HEK293T (cell line): ENCODE results near the gene LIMS4.
"Not testable (repeated sequence)": the region's sequence is repeated elsewhere in the genome, so short reads cannot be mapped to it uniquely, and the experiment has no call there.

ENCODE experiments used
- CTCF ChIA-PET: fragments of 350-600 bp; formaldehyde crosslinking; extraction: SDS; loops from one replicate; lab custom pipeline; 2021; ENCODE audit warnings: antibody characterized with exemption, inconsistent platforms; lab: Yijun Ruan, JAX
- POLR2A ChIA-PET: fragments of 350-600 bp; formaldehyde crosslinking; extraction: SDS; loops from one replicate; lab custom pipeline; 2020; ENCODE audit warnings: antibody characterized with exemption, inconsistent platforms; lab: Yijun Ruan, JAX
- DNase-seq: peaks from one replicate; pipeline ENCODE4 v3.0.0; 2012; ENCODE audit warnings: mixed read lengths; ENCODE audit errors: extremely low spot score

Gene LIMS4

GRCh38 chr2:110456291-110457213, 16.1 kb downstream of the LIMS4 start:
- CTCF ChIA-PET, DNase-seq, POLR2A ChIA-PET: not testable (repeated sequence)

- DNase-seq, CTCF ChIA-PET, POLR2A ChIA-PET: not testable (repeated sequence)
These were observed 17.4 kb downstream of the LIMS4 start for GRCh38 chr2:110455080-110455670.

DNA sequence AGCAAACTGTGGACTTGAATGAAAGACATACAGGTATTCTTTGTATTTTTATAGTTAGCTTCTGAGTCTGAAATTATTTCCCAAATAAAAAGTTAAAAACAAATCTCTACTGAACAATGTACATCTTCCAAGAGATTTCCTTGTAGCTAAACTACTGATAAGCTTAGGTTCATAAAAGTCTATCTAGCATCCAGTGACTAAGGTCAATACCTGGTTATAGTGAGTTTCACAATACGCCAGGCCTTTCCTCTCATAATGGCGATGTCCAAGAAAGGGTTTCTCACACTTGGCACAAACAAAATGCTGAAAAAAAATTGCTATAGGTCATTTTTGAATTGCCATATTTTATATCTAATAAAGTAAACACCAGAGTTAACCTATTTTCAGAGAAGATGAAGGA, 21.7 kb downstream of the LIMS4 start:
- POLR2A ChIA-PET, CTCF ChIA-PET, DNase-seq: not testable (repeated sequence)

DNA sequence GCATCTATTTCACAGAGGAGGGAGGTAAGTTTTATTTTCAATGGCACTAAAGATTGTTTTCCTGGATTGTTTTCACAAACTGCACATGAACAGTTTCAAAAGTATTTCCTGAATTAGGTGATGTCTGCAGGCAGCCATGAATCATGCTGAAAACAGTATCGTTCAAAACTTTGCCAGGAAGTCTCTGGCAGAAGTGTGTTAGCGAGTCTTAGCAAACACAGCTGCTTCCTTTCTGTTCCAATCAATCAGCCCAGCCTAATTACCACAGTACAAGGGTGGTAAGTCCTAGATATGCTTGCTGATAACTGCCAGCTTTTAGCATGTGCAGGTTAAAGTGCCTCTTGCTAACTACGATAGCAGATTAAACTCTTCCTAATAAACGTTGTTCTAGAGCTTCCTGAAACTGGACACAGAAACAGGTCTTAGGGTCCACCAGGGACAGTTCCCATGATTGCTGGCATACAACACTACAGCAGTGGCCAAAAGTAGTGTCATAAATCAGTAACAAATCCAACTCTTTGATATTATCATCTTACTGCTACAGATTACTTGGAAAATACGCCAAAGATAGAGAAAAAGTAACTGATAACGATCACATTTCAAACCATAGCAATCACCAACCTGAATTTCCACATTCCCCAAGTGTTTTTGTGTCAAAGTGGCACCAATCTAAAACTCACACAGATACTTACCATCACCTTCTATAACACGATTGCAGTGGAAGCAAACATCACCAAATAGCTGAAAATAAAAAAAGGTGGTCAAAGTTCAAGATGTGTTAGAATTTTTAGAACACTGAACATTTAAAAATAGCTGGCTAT, 23.3 kb downstream of the LIMS4 start:
- DNase-seq, POLR2A ChIA-PET, CTCF ChIA-PET: not testable (repeated sequence)

DNA sequence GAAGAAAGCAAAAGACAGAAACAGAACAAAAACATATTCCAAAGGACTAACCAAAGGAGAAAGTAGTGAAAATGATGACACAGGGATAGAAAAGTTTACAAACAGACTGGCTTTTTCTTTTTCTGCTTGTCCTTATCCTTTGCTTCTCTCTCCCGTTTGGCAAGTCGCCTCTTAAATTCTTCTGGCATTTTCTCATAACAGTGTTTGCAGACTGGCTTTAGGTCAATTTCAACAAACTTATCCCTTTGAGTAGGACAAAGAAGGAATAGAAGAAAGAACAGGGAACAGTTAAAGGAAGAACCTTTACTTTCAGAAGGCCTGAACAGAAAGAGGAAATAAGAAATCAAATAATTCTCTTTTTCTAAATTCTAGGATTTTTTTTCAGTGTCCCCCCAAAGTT, 26.0 kb downstream of the LIMS4 start:
- CTCF ChIA-PET, POLR2A ChIA-PET, DNase-seq: not testable (repeated sequence)

DNA sequence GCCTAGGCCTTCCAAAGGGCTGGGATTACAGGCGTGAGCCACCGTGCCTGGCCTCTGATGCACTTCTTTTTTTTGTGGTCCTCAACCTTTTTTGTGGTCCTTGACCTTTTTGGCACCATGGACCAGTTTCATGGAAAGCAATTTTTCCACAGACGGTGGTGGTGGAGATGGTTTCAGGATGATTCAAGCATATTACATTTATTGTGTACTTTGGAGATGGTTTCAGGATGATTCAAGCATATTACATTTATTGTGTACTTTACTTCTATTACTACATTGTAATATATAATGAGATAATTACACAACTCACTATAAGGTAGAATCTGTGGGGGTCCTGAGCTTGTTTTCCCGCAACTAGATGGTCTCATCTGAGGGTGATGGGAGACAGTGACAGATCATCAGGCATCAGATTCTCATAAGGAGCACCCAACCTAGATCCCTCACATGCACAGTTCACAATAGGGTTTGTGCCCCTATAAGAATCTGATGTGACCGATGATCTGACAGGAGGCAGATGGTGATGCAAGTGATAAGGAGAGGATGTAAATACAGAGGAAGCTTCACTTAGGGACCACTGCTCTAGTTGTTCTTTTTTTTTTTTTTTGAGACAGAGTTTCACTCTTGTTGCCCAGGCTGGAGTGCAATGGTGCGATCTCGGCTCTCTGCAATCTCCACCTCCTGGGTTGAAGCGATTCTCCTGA, 29.2 kb downstream of the LIMS4 start:
- DNase-seq, POLR2A ChIA-PET, CTCF ChIA-PET: not testable (repeated sequence)

DNA sequence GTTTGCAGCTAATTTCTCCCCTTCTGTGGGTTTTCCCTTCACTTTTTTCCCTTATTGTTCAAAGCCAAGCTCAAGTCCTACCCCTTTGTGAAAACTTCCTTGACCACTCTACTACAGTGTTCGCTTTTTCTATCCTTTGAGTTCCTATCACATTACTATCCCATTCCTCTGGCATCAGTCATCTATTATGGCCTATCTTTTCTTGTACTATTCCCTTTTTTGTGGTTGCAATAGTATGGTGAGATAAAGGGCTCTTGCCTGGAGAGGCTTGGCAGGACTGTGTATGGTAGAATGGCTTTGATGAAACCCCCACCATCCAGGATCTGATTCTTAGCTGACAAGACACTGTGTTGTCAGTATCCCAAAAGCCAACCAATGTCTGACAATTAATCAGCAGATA, 30.7 kb downstream of the LIMS4 start:
- CTCF ChIA-PET, DNase-seq, POLR2A ChIA-PET: not testable (repeated sequence)

- POLR2A ChIA-PET, CTCF ChIA-PET, DNase-seq: not testable (repeated sequence)
These were observed 38.1 kb downstream of the LIMS4 start for GRCh38 chr2:110434565-110434964.

DNA sequence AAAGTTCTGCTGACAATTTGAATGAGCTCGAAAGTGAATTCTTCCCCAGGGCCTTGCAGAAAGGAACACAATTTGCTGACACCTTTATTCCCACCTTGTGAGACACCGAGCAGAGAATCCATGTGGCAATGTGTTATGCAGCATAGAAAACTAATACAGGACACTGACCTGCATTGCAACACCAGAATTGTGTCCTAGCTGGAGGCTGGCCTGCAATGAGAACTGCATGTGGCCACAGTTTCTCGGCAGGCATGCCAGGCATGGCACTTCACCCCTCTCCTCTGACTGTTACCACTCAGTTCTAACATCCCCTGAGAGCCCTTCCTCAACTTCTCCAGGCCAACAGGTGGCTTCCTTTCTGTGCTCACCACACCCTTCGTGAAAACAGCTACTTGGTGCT, 46.9 kb downstream of the LIMS4 start:
- DNase-seq, CTCF ChIA-PET, POLR2A ChIA-PET: not testable (repeated sequence)

DNA sequence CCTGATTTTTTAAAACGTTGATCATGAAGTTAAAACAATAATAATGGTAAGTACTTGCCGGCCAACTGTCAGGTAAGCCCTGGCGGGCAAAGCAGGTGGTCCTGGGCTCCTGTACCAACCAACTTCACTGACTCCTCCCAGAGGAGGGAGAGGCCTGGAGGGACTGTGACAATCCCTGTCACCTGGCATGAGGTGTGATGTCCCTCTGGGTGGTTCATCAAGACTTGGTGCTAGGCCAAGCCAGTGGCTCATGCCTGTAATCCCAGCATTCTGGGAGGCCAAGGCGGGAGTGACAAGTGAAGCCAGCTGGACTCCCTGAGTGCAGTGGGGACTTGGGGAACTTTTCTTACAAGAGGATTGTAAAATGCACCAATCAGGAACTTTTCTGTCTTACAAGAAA, 48.2 kb downstream of the LIMS4 start:
- DNase-seq, POLR2A ChIA-PET, CTCF ChIA-PET: not testable (repeated sequence)

DNA sequence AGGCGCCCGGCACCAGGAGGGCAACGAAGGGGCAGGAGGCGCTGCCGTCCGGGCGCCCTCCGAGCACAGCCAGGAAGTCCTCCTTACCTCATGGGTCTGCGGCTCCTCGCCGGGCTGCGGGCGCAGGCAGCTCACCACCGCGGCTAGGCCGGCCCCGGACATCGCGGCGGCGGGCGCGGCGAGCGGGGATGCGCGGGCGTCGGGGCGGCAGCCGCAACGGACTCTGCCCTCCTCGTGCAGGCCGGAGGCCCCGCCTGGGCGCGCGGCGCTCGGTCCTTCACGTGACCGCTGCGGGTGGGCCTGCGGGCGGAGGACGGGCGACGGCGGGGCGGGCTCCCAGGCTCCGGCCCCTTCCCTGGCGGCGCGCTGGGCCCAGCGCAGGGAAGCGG, 49.0 kb downstream of the LIMS4 start:
- DNase-seq, CTCF ChIA-PET, POLR2A ChIA-PET: not testable (repeated sequence)

DNA sequence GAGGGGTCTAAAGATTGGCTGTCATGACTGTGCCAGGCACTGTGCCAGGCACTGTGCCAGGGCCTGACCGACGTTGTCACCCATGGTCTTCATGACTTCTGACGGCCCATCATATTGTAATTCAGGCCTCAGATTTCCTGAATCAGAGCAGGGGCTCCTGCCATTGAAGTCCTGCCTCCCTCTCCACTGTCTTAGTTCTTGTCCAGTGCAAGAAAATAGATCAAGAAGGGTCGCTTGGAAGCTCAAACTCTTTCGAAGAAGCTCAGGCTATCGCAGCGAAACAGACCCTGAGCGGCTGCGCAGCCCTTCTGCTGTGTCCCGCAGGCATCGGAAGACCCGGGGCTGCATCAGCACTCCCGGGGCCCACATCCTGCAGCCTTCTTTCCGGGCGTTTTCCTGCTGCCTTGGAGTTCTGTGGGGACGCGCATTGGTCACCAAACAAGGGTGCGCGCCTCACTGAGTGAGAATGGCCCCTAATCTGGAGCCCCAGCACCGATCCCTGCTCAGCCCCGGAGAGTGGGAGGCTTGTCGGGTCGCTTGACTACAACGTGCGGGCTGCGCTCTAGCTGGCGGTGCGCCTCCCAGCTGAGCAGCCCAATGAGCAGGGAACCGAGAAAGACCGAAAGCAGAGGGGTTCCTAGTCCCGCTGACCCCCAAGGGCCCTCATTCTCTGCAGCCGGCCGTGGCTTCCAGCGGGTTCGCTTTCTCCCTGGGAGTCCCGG, 49.6 kb downstream of the LIMS4 start:
- DNase-seq, POLR2A ChIA-PET, CTCF ChIA-PET: not testable (repeated sequence)

DNA sequence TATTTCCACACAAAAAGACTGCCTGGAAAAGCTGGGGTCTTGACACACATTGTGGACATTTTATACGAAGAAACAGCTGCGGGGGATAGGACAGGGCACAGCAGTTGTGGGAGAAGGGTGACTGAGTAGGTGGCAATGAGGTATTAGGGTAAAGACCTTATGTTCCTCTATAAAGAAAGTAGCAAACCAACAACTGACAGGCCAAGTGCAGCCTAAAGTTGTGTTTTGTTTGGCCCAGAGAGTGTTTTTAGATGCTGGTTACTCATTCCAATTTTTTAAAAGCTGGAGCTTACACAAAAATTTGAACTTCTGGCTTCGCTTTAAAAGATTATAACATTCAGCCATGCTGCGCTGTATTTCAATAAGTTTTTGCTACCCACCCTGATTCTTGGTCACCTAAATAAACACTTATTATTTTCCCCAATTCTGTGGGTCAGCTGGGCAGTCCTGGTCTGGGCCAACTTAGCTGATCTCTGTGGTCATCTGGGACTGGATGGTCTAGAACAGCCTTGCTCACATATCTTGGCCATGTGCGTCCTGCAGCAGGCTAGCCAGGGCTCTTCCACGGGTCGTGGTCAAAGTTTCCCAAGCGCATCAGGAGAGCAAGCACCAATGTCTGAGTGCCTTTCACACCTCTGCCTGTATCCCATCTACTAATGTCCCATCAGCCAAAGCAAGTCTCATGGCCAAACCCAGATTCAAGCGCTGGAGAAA, 51.8 kb downstream of the LIMS4 start:
- POLR2A ChIA-PET, CTCF ChIA-PET: not testable (repeated sequence)

DNA sequence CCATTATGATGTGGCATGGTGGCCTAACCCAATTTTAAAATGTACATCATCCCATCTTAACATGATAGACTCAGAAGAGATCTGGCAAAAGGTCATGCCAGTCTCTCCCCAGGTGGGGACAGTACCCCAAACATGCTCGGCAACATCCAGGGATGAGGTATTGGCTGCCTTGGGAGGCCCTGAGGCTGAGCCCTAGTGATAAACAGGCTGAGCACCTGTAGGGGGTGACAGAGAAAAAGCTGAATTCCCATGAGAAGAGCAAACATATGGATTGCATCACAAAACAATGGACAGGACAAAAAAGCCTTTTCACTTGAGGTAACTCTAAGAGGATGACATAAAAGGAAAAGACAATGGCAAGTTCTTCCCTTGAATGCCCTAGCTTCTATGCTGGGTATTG, 65.5 kb downstream of the LIMS4 start:
- DNase-seq, CTCF ChIA-PET, POLR2A ChIA-PET: not testable (repeated sequence)

More for the DNA sequence above, 51.8 kb downstream of the LIMS4 start:
- DNase-seq, result not testable (repeated sequence)

DNA sequence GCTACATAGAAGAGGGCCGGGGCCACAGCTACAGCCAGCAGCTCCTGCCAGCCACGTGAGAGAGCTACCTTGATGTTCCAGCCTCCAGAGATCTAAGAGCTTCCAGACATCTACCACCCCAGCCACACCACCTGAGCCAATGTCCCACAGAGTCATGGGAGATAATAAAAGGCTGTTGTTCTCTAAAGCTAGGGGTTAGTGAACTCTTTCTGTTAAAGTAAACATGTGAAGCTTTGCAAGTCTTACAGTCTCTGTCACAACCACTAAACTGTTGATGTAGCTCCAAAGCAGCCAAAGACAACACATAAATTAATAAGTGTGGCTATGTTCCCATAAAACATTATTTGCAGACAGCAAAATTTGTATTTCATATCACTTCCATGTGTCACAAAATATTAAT, 67.6 kb downstream of the LIMS4 start:
- DNase-seq, POLR2A ChIA-PET: not testable (repeated sequence)

GRCh38 chr2:110404246-110404645, 68.4 kb downstream of the LIMS4 start:
- CTCF ChIA-PET, POLR2A ChIA-PET, DNase-seq: not testable (repeated sequence)

More for the DNA sequence above, 67.6 kb downstream of the LIMS4 start:
- CTCF ChIA-PET, result not testable (repeated sequence)
